AG09309 (cell line): ENCODE results near the gene RBMS1.
A peak's percentile ranks its signal among the peaks of the same experiment; 100 is the strongest.

ENCODE experiments used
- DNase-seq: peaks from one replicate; pipeline ENCODE4 v3.0.0-alpha.2; 2010; ENCODE audit warnings: low read depth
- H3K4me3 ChIP-seq: 2 replicates; pipeline ENCODE4 v1.5.1; 2011; ENCODE audit warnings: mild to moderate bottlenecking, low read depth, low read length, moderate library complexity; ENCODE audit not compliant: control insufficient read depth
- CTCF ChIP-seq: IDR thresholded peaks from 2 replicates; pipeline ENCODE4 v1.5.1; 2011; ENCODE audit warnings: mild to moderate bottlenecking, low read depth, low read length, inconsistent platforms; ENCODE audit not compliant: insufficient read depth, control insufficient read depth; ENCODE audit errors: missing control alignments

The RBMS1 gene

GRCh38 chr2:160505256-160505655 is 11.6 kb upstream of the RBMS1 start:
- no peak for DNase-seq
- TF ChIP-seq CTCF: no peak
- H3K4me3 ChIP-seq: no peak overlapping the region

- DNase-seq: no peak
- no peak overlapping the region for H3K4me3 ChIP-seq
- TF ChIP-seq CTCF: no peak
Measured at GRCh38 chr2:160502478-160502877, 8.9 kb upstream of the RBMS1 start.

GRCh38 chr2:160501370-160501769 is 7.8 kb upstream of the RBMS1 start:
- DNase-seq: no peak
- TF ChIP-seq CTCF: no peak
- no peak overlapping the region for H3K4me3 ChIP-seq

GRCh38 chr2:160499865-160500264 is 6.3 kb upstream of the RBMS1 start:
- TF ChIP-seq CTCF: no peak
- no peak overlapping the region for H3K4me3 ChIP-seq
- no peak for DNase-seq

- H3K4me3 ChIP-seq: no peak overlapping the region
- no peak for TF ChIP-seq CTCF
- no peak for DNase-seq
Measured at GRCh38 chr2:160498137-160498536, 4.5 kb upstream of the RBMS1 start.

- peak overlapping the region; percentile 91 for H3K4me3 ChIP-seq
- no peak for DNase-seq
- no peak for TF ChIP-seq CTCF
Measured at GRCh38 chr2:160494201-160494644, 616 bp upstream of the RBMS1 start.

- TF ChIP-seq CTCF: no peak
- DNase-seq: no peak
- peak overlapping the region; percentile 91 for H3K4me3 ChIP-seq
Measured at GRCh38 chr2:160492401-160493226, 993 bp downstream of the RBMS1 start.
